HUES64 (cell line): ENCODE data around the gene ARHGAP26.

Experiments
- H3K27ac ChIP-seq: 2 replicates; pipeline ENCODE4 v1.7.0; 2013; ENCODE audit warnings: low read depth, low read length, inconsistent platforms
- H3K27me3 ChIP-seq: 2 replicates; pipeline ENCODE4 v1.6.1; 2013; ENCODE audit warnings: mild to moderate bottlenecking, low read length; ENCODE audit not compliant: insufficient read depth
- H3K36me3 ChIP-seq: 2 replicates; pipeline ENCODE4 v1.6.1; 2013; ENCODE audit warnings: mild to moderate bottlenecking, low read length; ENCODE audit not compliant: insufficient read depth
- H3K4me1 ChIP-seq: 2 replicates; pipeline ENCODE4 v1.6.1; 2013; ENCODE audit warnings: mild to moderate bottlenecking, low read length, moderate library complexity; ENCODE audit not compliant: insufficient read depth
- H3K4me3 ChIP-seq: 2 replicates; pipeline ENCODE4 v1.5.1; 2013; ENCODE audit warnings: mild to moderate bottlenecking, low read length, moderate library complexity
- H3K9ac ChIP-seq: 2 replicates; pipeline ENCODE4 v1.6.1; 2013; ENCODE audit warnings: mild to moderate bottlenecking, low read depth, low read length
- H3K9me3 ChIP-seq: 2 replicates; pipeline ENCODE4 v1.6.1; 2013; ENCODE audit warnings: low read depth, low read length; ENCODE audit not compliant: insufficient read depth
- WGBS: fragments of 150-250, 120-280 bp; methylation state at CpG from one replicate; pipeline ENCODE4 v1.1.7; 2013; ENCODE audit warnings: missing lambda C conversion rate; 5-methylcytosine and 5-hydroxymethylcytosine counted together

ARHGAP26 gene

GRCh38 chr5:143017541-143017940 lies 247.4 kb downstream of the ARHGAP26 start:
- Histone ChIP-seq H3K36me3 (no peaks in the 10 kb centered on the region; the same call in 1 of the 2 replicates), H3K9me3 (no peaks in the 10 kb centered on the region), H3K9ac (no peak overlapping the region), H3K4me3 (no peak overlapping the region), H3K27ac (no peak overlapping the region), H3K4me1 (peaks cover 22% of the 10 kb centered on the region), H3K27me3 (no peaks in the 10 kb centered on the region)
- WGBS, result 100% methylated on average over 1 of the region's 1 CpG

DNA sequence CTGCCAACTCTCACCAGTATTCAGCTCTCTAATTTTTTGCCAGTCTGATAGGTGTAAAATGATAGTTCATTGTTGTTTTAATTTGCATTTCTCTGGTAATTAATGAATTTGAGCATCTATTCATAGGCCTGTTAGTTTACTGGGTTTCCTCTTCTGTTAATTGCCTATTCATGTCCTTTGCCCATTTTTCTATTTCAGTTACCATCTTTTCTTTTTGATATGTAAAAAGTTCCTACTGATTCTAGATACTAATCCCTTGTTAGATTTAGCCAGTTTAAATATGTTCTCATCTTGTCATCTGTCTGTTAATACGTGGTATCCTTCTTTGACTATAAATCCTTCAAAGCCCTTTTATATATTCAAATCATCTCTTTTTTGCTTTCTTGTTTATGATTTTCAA lies 247.8 kb downstream of the ARHGAP26 start:
- 75% methylated on average over 1 of the region's 1 CpG for WGBS
- no peaks in the 10 kb centered on the region for H3K9me3 ChIP-seq
- no peak overlapping the region for H3K9ac ChIP-seq
- no peaks in the 10 kb centered on the region; the same call in 1 of the 2 replicates for H3K36me3 ChIP-seq
- H3K4me1 ChIP-seq, result peaks cover 22% of the 10 kb centered on the region
- H3K4me3 ChIP-seq, result no peak overlapping the region
- H3K27ac ChIP-seq, result no peak overlapping the region
- no peaks in the 10 kb centered on the region for H3K27me3 ChIP-seq

- H3K27ac ChIP-seq, result peak overlapping the region; percentile 61; the same call in 1 of the 2 replicates
- no peaks in the 10 kb centered on the region for H3K9me3 ChIP-seq
- 93% methylated on average over 4 of the region's 4 CpGs for WGBS
- peaks cover 25% of the 10 kb centered on the region for H3K4me1 ChIP-seq
- H3K27me3 ChIP-seq, result no peaks in the 10 kb centered on the region
- no peak overlapping the region for H3K9ac ChIP-seq
- H3K4me3 ChIP-seq, result no peak overlapping the region
- no peaks in the 10 kb centered on the region; the same call in 1 of the 2 replicates for H3K36me3 ChIP-seq
Observed at GRCh38 chr5:143019157-143019556, 249.0 kb downstream of the ARHGAP26 start.

- H3K9ac ChIP-seq, result no peak overlapping the region
- no peaks in the 10 kb centered on the region; the same call in 1 of the 2 replicates for H3K36me3 ChIP-seq
- peak overlapping the region; percentile 61; the same call in 1 of the 2 replicates for H3K27ac ChIP-seq
- H3K9me3 ChIP-seq, result no peaks in the 10 kb centered on the region
- peaks cover 20% of the 10 kb centered on the region for H3K4me1 ChIP-seq
- no peak overlapping the region for H3K4me3 ChIP-seq
- no peaks in the 10 kb centered on the region for H3K27me3 ChIP-seq
- 80% methylated on average over 7 of the region's 7 CpGs for WGBS
Observed at GRCh38 chr5:143019614-143020515, 249.7 kb downstream of the ARHGAP26 start.

GRCh38 chr5:143021595-143021994 lies 251.4 kb downstream of the ARHGAP26 start:
- Histone ChIP-seq H3K4me3 (no peak overlapping the region), H3K4me1 (peaks cover 19% of the 10 kb centered on the region), H3K9me3 (no peaks in the 10 kb centered on the region), H3K27ac (no peak overlapping the region), H3K36me3 (no peaks in the 10 kb centered on the region; the same call in 1 of the 2 replicates), H3K27me3 (no peaks in the 10 kb centered on the region), H3K9ac (no peak overlapping the region)
- WGBS, result 100% methylated on average over 1 of the region's 2 CpGs

DNA sequence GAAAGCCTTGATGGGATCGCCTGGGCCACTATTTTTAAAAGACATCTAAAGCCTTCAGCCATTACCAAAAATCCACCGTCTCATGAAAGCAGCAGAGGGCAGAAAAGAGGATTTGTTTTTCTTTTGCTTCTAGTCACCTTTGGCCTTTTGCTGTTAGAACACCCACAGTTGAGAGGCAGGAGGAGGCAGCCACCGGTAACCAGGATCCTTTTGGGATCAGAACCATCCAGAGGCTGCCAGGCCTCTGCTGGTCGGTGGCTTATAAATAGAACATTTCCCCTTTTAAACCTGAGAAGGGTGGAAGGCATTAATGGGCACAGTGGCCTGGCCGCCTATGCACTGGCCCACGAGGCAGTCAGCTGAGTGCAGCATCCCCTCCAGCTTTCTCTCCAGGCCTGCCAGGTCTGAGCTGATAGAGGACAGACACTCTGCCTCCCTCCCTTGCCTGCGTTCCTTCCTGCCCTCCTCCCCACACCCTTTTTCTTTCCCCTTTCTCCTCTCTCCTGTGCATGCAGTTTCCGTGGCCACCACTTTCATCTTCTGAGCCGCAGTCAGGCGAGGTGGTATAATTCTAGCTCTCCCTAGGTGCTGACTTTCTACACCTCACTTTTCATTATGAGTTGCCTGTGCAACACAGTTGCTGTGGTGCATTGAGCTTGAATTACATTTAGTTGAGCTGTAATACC lies 253.4 kb downstream of the ARHGAP26 start:
- no peak overlapping the region for H3K9ac ChIP-seq
- H3K4me1 ChIP-seq, result peaks cover 17% of the 10 kb centered on the region
- no peaks in the 10 kb centered on the region for H3K9me3 ChIP-seq
- no peaks in the 10 kb centered on the region for H3K27me3 ChIP-seq
- no peak overlapping the region for H3K4me3 ChIP-seq
- H3K36me3 ChIP-seq, result no peaks in the 10 kb centered on the region
- no peak overlapping the region for H3K27ac ChIP-seq
- WGBS, result 76% methylated on average over 10 of the region's 10 CpGs

GRCh38 chr5:143024228-143024920 lies 254.2 kb downstream of the ARHGAP26 start:
- Histone ChIP-seq H3K4me3 (no peak overlapping the region), H3K9ac (no peak overlapping the region), H3K9me3 (no peaks in the 10 kb centered on the region), H3K4me1 (peaks cover 10% of the 10 kb centered on the region), H3K27me3 (no peaks in the 10 kb centered on the region), H3K36me3 (no peaks in the 10 kb centered on the region), H3K27ac (no peak overlapping the region)
- WGBS, result 89% methylated on average over 5 of the region's 5 CpGs

DNA sequence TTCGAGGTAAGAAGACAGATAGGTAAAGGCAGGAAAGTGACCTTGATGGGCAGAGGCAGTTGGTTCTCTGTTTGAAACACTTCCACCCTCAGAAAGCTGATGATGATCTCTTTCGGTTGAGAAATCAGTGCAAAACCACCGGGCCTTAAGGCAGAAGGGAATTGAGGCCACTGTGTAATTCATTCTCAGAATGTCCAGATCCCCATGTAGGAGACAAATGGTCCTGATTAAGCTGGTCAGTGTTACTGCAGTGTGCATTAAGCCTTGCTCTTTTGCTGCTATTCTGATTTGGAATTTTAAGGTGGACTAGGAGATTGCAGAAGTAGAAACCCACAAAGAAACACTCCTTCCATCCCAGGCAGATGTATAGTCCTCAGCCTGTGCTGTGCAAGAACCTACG lies 255.2 kb downstream of the ARHGAP26 start:
- no peak overlapping the region for H3K9ac ChIP-seq
- H3K36me3 ChIP-seq, result no peaks in the 10 kb centered on the region
- no peaks in the 10 kb centered on the region for H3K9me3 ChIP-seq
- WGBS, result 94% methylated on average over 4 of the region's 4 CpGs
- H3K4me1 ChIP-seq, result 0 out of 2 replicates have a peak, but pooled peaks cover 4% of the 10 kb centered on the region
- no peak overlapping the region for H3K4me3 ChIP-seq
- no peaks in the 10 kb centered on the region for H3K27me3 ChIP-seq
- no peak overlapping the region for H3K27ac ChIP-seq

DNA sequence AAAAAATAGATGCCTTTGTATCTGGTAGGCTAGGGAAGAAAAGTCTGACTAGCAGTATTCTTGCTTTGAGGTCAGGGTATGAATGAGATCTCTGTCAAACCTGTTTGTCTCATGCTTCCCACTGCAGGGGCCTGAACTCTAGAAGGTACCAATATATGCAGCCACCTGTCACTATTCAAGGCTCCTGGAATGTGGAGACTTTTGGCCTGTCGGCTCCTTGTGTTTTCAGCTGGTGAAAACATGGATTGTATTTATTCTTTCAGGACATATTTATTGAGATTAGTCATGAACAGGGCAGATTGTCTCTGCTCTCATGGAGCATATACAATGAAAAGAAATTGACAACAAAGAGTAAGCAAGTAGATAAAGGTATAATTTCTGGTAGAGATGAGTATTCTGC lies 255.8 kb downstream of the ARHGAP26 start:
- 100% methylated on average over 1 of the region's 1 CpG for WGBS
- 0 out of 2 replicates have a peak, but pooled peaks cover 4% of the 10 kb centered on the region for H3K4me1 ChIP-seq
- H3K9me3 ChIP-seq, result no peaks in the 10 kb centered on the region
- H3K27me3 ChIP-seq, result no peaks in the 10 kb centered on the region
- no peaks in the 10 kb centered on the region for H3K36me3 ChIP-seq
- no peak overlapping the region for H3K4me3 ChIP-seq
- H3K27ac ChIP-seq, result no peak overlapping the region
- no peak overlapping the region for H3K9ac ChIP-seq

DNA sequence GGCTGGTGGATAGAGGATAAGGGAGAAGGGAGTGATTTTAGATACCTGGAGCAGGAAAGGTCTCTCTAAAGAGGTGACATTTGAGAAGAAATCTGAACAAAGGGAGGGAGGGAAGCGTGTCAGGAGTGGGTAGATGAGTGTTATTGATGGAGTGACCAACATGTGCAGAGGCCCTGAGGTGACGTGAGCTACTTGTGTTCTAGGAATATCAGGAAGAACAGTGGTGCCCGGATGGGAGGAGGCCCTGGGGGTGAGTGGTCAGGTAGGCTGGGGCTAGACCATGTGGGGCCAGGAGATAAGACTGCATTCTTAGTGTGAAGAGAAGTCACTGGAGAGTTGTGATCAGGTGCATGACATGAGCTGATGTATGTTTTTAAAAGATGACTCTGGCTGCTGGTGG lies 256.2 kb downstream of the ARHGAP26 start:
- H3K27ac ChIP-seq, result no peak overlapping the region
- H3K4me1 ChIP-seq, result 0 out of 2 replicates have a peak, but pooled peaks cover 4% of the 10 kb centered on the region
- H3K36me3 ChIP-seq, result no peaks in the 10 kb centered on the region
- H3K9me3 ChIP-seq, result no peaks in the 10 kb centered on the region
- H3K27me3 ChIP-seq, result no peaks in the 10 kb centered on the region
- H3K9ac ChIP-seq, result no peak overlapping the region
- 89% methylated on average over 3 of the region's 3 CpGs for WGBS
- no peak overlapping the region for H3K4me3 ChIP-seq

GRCh38 chr5:143029293-143029692 lies 259.1 kb downstream of the ARHGAP26 start:
- peaks cover 19% of the 10 kb centered on the region; the same call in 1 of the 2 replicates for H3K4me1 ChIP-seq
- no peaks in the 10 kb centered on the region for H3K27me3 ChIP-seq
- 91% methylated on average over 4 of the region's 4 CpGs for WGBS
- no peak overlapping the region for H3K27ac ChIP-seq
- H3K4me3 ChIP-seq, result no peak overlapping the region
- H3K9me3 ChIP-seq, result no peaks in the 10 kb centered on the region
- no peaks in the 10 kb centered on the region for H3K36me3 ChIP-seq
- H3K9ac ChIP-seq, result no peak overlapping the region
